GM18861 (cell line): Measurements from ENCODE around the gene APOBEC3B.
"Not testable (repeated sequence)": the region's sequence is repeated elsewhere in the genome, so short reads cannot be mapped to it uniquely, and the experiment has no call there.

Experiments
- ATAC-seq: cut with Tn5 transposase; IDR thresholded peaks from one replicate; pipeline ENCODE4 v1.9.1; 2021; ENCODE audit not compliant: unreplicated experiment

APOBEC3B gene

GRCh38 chr22:38950527-38951295 lies 31.4 kb upstream of the APOBEC3B start:
- ATAC-seq: no peak

GRCh38 chr22:38951734-38952133 lies 30.4 kb upstream of the APOBEC3B start:
- no peak for ATAC-seq

GRCh38 chr22:38952281-38952993 lies 29.7 kb upstream of the APOBEC3B start:
- no peak for ATAC-seq

GRCh38 chr22:38953091-38953490 lies 29.1 kb upstream of the APOBEC3B start:
- no peak for ATAC-seq

- ATAC-seq: no peak
Observed at GRCh38 chr22:38953577-38954413, 28.4 kb upstream of the APOBEC3B start.

DNA sequence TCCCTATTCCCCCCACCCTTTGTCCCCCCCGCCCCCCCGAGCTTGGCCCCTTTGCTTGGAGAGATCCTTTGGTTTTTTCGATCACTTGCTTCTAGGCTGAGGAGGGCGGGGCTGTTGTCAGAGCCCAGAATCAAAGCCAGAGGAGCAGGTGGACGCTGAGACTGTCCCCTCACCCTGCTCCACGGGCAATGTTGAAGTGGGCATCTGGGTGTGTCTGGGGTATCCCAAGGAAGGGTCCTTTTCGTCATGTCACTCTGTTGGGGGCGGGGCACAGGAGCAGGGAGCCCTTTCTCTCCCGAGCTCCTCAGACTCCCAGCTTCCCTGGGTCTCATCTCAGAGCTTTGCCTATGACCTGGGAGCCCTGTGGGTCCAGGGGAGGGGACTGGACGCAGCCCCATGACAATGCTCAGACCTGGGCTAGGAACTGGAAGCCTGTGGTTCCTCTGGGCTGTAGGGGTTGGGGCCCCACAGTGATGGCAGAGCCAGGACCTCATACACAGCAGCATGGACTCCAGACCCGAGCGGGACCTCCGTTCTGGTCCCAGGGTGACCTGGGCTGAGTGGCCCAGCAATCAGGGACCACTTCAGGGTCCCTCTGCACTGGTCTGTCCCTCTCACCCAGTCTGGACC lies 27.6 kb upstream of the APOBEC3B start:
- ATAC-seq: no peak

DNA sequence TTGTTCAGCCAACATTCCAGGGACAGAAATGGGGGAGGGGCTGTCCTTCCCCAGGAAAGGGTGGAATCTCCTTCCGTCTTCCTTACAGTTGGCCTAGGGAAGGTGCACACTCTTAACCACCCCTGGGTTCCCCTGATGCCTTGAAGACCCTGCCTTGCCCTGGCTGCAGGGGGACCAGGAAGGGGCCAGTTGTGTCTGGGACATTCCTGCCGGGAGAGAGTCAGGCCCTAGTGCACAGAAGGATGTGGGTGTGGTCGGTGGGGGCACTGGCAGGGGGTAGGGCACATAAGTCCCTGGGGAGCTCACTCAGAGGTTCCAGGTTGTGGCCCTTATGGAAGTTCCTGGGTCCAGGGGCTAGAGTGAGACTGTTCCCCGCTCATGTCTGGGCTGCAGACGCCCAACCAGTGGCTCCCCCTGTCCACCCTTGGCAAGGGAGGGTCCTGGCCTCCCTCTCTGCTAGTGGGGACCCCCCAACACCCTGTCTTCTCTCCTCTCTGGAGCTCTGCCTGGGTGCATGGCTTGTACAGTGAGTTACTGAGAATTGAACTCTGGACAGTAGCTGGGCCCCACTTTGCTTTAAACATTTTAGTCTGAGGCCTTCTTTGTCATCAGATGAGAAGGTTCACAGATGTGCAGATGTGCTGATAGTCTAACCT lies 26.8 kb upstream of the APOBEC3B start:
- no peak for ATAC-seq

DNA sequence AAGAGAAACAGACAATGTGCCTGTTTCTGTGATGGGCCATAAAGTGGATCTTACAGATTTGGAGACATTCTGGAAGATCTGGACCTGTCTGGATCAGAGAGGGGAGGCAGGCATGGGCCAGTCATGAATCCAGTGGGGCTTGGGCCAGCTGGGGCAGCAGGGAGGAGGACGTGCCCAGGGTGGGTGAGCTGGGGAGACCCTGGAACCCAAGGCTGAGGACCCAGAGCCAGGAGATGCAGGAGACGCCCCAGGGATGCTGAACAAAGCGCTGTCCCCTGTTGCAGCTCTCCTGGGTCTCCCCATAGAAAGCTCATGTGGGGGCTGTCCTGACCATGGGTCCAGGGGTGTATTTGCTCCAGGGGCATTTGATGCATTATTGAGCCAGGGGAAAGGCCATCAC lies 26.2 kb upstream of the APOBEC3B start:
- ATAC-seq: no peak

GRCh38 chr22:38956551-38956950 lies 25.6 kb upstream of the APOBEC3B start:
- no peak for ATAC-seq

GRCh38 chr22:38957046-38957770 lies 24.9 kb upstream of the APOBEC3B start, which contains the start of gene APOBEC3A:
TSS of gene APOBEC3A (plus strand) at chr22:38957609. CDS start at chr22:38957692, 83 bp downstream.
- ATAC-seq: no peak

GRCh38 chr22:38957808-38958650 lies 24.1 kb upstream of the APOBEC3B start:
- ATAC-seq: no peak

DNA sequence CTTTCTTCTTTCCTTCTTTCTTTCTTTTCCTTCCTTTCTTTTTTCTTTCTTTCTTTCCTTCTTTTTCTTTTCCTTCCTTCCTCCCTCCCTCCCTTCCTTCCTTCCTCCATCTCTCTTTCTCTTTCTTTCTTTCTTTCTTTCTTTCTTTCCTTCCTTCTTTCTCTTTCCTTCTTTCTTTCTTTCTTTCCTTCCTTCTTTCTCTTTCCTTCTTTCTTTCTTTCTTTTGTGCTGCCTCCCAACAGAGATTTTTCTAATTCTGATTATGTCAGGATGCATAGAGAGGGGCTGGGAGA lies 23.6 kb upstream of the APOBEC3B start:
- not testable (repeated sequence) for ATAC-seq

GRCh38 chr22:38959590-38959989 lies 22.6 kb upstream of the APOBEC3B start:
- no peak for ATAC-seq

GRCh38 chr22:38960673-38961072 lies 21.5 kb upstream of the APOBEC3B start:
- ATAC-seq: not testable (repeated sequence)

GRCh38 chr22:38963291-38963738 lies 18.8 kb upstream of the APOBEC3B start:
- not testable (repeated sequence) for ATAC-seq

DNA sequence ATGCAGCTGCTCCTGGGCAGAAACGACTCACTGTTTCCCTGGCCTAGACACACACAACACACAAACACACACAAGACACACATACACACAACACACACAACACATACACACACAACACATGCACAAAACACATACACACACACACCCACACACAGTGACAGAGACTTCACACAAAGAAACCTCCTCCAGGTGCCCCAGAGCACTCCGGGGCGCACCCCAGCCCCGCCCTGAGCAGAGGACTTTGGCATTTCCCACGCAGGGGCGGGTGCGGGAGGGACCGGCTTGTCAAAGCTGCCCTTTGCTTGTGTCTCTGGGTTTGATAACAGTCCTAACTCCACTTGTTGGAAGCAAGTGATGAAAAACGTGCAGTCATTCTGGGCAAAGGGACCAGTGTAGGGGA lies 18.3 kb upstream of the APOBEC3B start:
- ATAC-seq: no peak

- no peak for ATAC-seq
Observed at GRCh38 chr22:38964306-38964705, 17.8 kb upstream of the APOBEC3B start.

DNA sequence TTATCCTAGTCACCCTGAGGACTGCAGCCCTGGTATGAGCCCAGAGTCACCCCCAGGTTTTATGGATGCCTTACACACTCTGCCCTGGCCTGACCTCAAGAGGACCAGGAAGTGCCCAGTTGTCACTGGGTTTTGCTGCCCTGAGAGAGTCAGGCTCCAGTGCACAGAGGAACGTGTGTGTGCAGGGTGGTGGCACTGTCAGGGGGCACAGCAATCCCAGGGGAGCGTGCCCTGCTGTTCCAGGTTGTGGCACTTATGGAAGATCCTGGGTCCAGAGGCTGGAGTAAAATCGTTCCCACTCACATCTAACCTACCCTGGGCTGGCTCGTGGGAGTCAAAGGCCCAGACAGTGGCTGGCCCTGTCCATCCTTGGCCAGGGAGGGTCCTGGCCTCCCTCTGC lies 17.2 kb upstream of the APOBEC3B start:
- no peak for ATAC-seq
